Panc1 (cell line): ENCODE data around the gene SLC39A12. TPM values are rescaled to one million over a fixed set of nuclear protein-coding genes. Genes with fewer than 3 reads are reported as not detected.

Experiments used
- ATAC-seq: fragments of 200-7000 bp; cut with Tn5 transposase; 2 replicates; pipeline ENCODE4 v1.9.1; 2020; ENCODE audit warnings: mild to moderate bottlenecking, moderate library complexity
- BruUV-seq: library from RNA; stranded (reverse); fragments of 400-500 nt; replicated peaks from 2 replicates; lab custom pipeline; 2021; lab: Mats Ljungman, UMichigan
- CTCF ChIA-PET: fragments of 300-600 bp; sonication (Branson Sonifier 250); formaldehyde crosslinking; loops from one replicate; lab custom pipeline; 2022; ENCODE audit warnings: antibody characterized with exemption; lab: Charles Lee
- POLR2A ChIA-PET: fragments of 300-600 bp; sonication (Branson Sonifier 250); formaldehyde crosslinking; loops from one replicate; lab custom pipeline; 2022; ENCODE audit warnings: antibody characterized with exemption; lab: Charles Lee
- DNase-seq: peaks from one replicate; pipeline ENCODE4 v3.0.0-alpha.2; 2010; ENCODE audit warnings: low read depth, low spot score
- H3K27ac ChIP-seq: 2 replicates; pipeline ENCODE4 v1.5.1; 2011; ENCODE audit warnings: mild to moderate bottlenecking, low read length, inconsistent platforms
- H3K27me3 ChIP-seq: fragments of 200-500 bp; sonication (Bioruptor generic); 2 replicates; pipeline ENCODE4 v1.6.0; 2014; ENCODE audit warnings: low read length, inconsistent platforms; ENCODE audit not compliant: control insufficient read depth, insufficient read depth
- H3K36me3 ChIP-seq: fragments of 200-500 bp; sonication (Bioruptor generic); 2 replicates; pipeline ENCODE4 v1.5.1; 2014; ENCODE audit warnings: inconsistent platforms, mild to moderate bottlenecking, low read length, moderate library complexity; ENCODE audit not compliant: control insufficient read depth, insufficient read depth
- H3K4me1 ChIP-seq: 2 replicates; pipeline ENCODE4 v1.5.1; 2011; ENCODE audit warnings: inconsistent platforms, mild to moderate bottlenecking, low read length, moderate library complexity; ENCODE audit not compliant: control insufficient read depth, insufficient read depth
- H3K4me3 ChIP-seq, 2 experiments: 2 replicates each; pipeline ENCODE4 v1.5.1; 2011 to 2012; ENCODE audit warnings: low read depth in 2 of 2, low read length in 2 of 2, mild to moderate bottlenecking in 2 of 2, inconsistent platforms in 1 of 2, moderate library complexity in 1 of 2
- H3K9me3 ChIP-seq: fragments of 200-500 bp; sonication (Bioruptor generic); 2 replicates; pipeline ENCODE4 v1.5.1; 2014; ENCODE audit warnings: low read depth, mild to moderate bottlenecking, inconsistent platforms, low read length, moderate library complexity; ENCODE audit not compliant: control insufficient read depth, insufficient read depth
- POLR2AphosphoS5 ChIP-seq: IDR thresholded peaks from 2 replicates; pipeline ENCODE4 v1.6.1; 2012; ENCODE audit warnings: mild to moderate bottlenecking, low read depth, low read length, moderate library complexity
- SIN3A ChIP-seq: IDR thresholded peaks from 2 replicates; pipeline ENCODE4 v1.6.1; 2012; ENCODE audit warnings: low read depth, mild to moderate bottlenecking, low read length, moderate library complexity, borderline replicate concordance; ENCODE audit not compliant: insufficient read depth
- TCF7L2 ChIP-seq: IDR thresholded peaks from 2 replicates; pipeline ENCODE4 v1.6.1; 2011; ENCODE audit warnings: mild to moderate bottlenecking, low read depth, low read length, inconsistent platforms
- in situ Hi-C: cut with HindIII; loops from 2 replicates; pipeline ENCODE4 v1.10.0; 2016; ENCODE audit warnings: low sequenced_read_pairs, low pct_unique_long_range_greater_than_20kb
- intact Hi-C: fragments of 100-400 bp; cut with micrococcal nuclease; formaldehyde crosslinking; loops from one replicate; pipeline ENCODE4 v1.10.0; 2022; ENCODE audit not compliant: unreplicated experiment
- total RNA-seq: library from RNA; stranded (reverse); gene quantifications from one replicate; pipeline ENCODE4 v1.2.1, GENCODE V29; 2021; ENCODE audit not compliant: unreplicated experiment
- TF ChIP-seq, protein P1 (sequence below), 2 experiments: IDR thresholded peaks; 2 replicates each; pipeline ENCODE4 v1.6.1; 2011 to 2012; ENCODE audit warnings: low read depth in 2 of 2, control low read depth in 1 of 2, low read length in 1 of 2, mild to moderate bottlenecking in 1 of 2, moderate library complexity in 1 of 2; ENCODE audit not compliant: insufficient read depth in 1 of 2
- TF ChIP-seq, protein P2 (sequence below): fragments of 450-650 bp; IDR thresholded peaks from 2 replicates; pipeline ENCODE4 v1.5.1; 2017; ENCODE audit warnings: mild to moderate bottlenecking

SLC39A12 gene
- total RNA-seq, 1 experiment from 2014 or later, result not detected

DNA sequence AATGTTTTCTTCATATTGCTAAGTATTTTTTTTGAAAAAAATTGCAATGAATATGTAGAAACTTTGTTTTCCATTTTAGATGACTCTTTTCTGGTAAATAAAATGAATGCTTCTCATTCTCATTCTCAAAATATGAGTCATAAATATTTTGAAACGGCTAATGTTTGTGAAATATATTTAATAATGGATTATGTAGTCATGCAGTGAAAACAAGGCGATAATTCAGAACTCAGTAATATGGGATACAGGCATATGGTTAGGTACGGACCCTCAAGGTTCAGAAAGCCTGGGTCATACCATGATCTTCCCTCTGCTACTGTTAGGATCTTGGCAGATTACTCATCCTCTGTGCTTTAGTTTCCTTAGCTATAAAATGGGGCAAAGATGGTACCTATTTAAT is 46.2 kb upstream of the SLC39A12 start:
- CTCF ChIA-PET, result no interaction called here
- H3K36me3 ChIP-seq, result no peaks in the 10 kb centered on the region
- in situ Hi-C loops (no loop called here), intact Hi-C loops (no loop called here)
- H3K27ac ChIP-seq, result no peak overlapping the region
- H3K4me1 ChIP-seq, result no peaks in the 10 kb centered on the region
- no peaks in the 10 kb centered on the region for H3K9me3 ChIP-seq
- no TSS peak for BruUV-seq
- no peak overlapping the region for H3K4me3 ChIP-seq
- TF ChIP-seq SIN3A, result no peak
- TF ChIP-seq, protein P1, sequence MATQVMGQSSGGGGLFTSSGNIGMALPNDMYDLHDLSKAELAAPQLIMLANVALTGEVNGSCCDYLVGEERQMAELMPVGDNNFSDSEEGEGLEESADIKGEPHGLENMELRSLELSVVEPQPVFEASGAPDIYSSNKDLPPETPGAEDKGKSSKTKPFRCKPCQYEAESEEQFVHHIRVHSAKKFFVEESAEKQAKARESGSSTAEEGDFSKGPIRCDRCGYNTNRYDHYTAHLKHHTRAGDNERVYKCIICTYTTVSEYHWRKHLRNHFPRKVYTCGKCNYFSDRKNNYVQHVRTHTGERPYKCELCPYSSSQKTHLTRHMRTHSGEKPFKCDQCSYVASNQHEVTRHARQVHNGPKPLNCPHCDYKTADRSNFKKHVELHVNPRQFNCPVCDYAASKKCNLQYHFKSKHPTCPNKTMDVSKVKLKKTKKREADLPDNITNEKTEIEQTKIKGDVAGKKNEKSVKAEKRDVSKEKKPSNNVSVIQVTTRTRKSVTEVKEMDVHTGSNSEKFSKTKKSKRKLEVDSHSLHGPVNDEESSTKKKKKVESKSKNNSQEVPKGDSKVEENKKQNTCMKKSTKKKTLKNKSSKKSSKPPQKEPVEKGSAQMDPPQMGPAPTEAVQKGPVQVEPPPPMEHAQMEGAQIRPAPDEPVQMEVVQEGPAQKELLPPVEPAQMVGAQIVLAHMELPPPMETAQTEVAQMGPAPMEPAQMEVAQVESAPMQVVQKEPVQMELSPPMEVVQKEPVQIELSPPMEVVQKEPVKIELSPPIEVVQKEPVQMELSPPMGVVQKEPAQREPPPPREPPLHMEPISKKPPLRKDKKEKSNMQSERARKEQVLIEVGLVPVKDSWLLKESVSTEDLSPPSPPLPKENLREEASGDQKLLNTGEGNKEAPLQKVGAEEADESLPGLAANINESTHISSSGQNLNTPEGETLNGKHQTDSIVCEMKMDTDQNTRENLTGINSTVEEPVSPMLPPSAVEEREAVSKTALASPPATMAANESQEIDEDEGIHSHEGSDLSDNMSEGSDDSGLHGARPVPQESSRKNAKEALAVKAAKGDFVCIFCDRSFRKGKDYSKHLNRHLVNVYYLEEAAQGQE (IDR thresholded peaks at IDR 0.05; ENCODE audit: insufficient read depth in 1 of 2, low read depth in 2 of 2, low read length in 1 of 2), result no peak
- no peak for TF ChIP-seq POLR2AphosphoS5
- TF ChIP-seq TCF7L2, result no peak
- TF ChIP-seq, protein P2, sequence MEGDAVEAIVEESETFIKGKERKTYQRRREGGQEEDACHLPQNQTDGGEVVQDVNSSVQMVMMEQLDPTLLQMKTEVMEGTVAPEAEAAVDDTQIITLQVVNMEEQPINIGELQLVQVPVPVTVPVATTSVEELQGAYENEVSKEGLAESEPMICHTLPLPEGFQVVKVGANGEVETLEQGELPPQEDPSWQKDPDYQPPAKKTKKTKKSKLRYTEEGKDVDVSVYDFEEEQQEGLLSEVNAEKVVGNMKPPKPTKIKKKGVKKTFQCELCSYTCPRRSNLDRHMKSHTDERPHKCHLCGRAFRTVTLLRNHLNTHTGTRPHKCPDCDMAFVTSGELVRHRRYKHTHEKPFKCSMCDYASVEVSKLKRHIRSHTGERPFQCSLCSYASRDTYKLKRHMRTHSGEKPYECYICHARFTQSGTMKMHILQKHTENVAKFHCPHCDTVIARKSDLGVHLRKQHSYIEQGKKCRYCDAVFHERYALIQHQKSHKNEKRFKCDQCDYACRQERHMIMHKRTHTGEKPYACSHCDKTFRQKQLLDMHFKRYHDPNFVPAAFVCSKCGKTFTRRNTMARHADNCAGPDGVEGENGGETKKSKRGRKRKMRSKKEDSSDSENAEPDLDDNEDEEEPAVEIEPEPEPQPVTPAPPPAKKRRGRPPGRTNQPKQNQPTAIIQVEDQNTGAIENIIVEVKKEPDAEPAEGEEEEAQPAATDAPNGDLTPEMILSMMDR, result no peak
- POLR2A ChIA-PET, result no interaction called here
- H3K27me3 ChIP-seq, result peaks cover 2% of the 10 kb centered on the region; the same call in 1 of the 2 replicates
- ATAC-seq, result no peak
- DNase-seq, result no peak

DNA sequence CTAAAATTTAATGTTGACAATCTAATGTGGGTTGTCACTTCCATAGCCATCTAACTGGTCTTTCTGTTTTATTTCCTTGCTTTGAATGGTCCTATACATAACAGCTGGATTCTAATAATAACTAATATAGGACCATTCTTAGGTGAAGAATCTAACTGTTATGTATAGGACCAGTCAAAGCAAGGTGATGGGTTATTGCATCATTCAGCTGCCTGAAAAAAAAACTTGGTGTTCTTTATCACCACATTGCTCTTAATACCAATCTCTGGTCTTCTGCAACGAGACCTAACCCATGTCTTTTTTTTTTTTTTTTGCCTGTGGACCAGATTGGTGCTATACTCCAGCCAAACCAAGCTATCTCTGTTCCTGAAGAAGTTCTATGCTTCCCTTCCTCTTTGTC is 45.7 kb upstream of the SLC39A12 start:
- BruUV-seq, result no TSS peak
- no peak for DNase-seq
- H3K9me3 ChIP-seq, result no peaks in the 10 kb centered on the region
- TF ChIP-seq, protein P2, result no peak
- TF ChIP-seq SIN3A, result no peak
- no peak for TF ChIP-seq POLR2AphosphoS5
- TF ChIP-seq, protein P1 (IDR thresholded peaks at IDR 0.05; ENCODE audit: insufficient read depth in 1 of 2, low read depth in 2 of 2, low read length in 1 of 2), result no peak
- no peak for TF ChIP-seq TCF7L2
- H3K27me3 ChIP-seq, result peaks cover 2% of the 10 kb centered on the region; the same call in 1 of the 2 replicates
- H3K4me1 ChIP-seq, result no peaks in the 10 kb centered on the region
- in situ Hi-C loops (no loop called here), intact Hi-C loops (no loop called here)
- H3K36me3 ChIP-seq, result no peaks in the 10 kb centered on the region
- no peak for ATAC-seq
- POLR2A ChIA-PET, result no interaction called here
- H3K27ac ChIP-seq, result no peak overlapping the region
- CTCF ChIA-PET, result no interaction called here
- no peak overlapping the region for H3K4me3 ChIP-seq
